HUDEP-2 (cell line): Measurements from ENCODE around the gene SHH.
"Not testable (repeated sequence)": the region's sequence is repeated elsewhere in the genome, so short reads cannot be mapped to it uniquely, and the experiment has no call there.

Experiments
- DNase-seq, 76 experiments: peaks; one replicate each; lab custom pipeline; 2025; ENCODE audit not compliant: unreplicated experiment in 76 of 76; lab: John Stamatoyannopoulos, UW

Gene SHH

DNA sequence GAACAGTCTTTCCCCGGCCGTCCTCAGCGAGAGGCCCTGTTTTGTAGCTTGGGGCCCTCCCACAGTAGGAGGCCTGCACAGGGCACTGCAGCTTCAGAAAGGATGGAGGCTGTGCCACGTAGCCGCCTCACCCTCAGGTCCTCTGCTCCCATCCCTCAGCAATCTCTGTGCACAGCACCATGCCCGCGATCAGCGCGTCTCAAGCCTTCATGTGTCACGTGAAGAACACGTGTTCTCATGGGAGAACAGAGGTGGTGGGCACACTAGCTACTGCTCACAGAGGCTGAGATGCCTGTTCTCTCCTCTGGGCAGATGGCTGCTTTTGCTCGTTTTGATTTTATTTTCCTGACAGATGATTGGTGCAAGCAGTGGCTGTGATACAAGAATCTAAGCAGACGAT is 8.5 kb upstream of the SHH start:
- no peak for DNase-seq

DNA sequence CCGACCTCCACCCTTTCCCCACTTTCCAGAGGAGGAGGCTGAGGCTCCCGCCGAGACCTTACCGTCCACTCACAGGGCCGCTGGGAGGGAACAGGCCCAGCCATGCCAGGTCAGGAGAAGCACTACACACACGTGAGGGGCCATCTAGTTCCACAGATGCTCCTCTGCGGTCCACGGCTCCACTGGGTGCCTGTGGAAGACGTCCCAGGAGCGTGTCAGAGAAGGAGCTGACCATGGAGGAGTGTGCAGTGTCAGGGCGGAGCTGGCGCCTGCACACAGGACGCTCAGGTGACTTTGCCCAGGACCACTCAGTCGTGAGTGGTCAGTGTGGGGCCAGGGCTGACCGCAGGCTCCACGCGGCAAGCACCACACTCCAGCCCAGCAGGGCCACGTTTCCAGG is 8.0 kb upstream of the SHH start:
- DNase-seq: no peak

DNA sequence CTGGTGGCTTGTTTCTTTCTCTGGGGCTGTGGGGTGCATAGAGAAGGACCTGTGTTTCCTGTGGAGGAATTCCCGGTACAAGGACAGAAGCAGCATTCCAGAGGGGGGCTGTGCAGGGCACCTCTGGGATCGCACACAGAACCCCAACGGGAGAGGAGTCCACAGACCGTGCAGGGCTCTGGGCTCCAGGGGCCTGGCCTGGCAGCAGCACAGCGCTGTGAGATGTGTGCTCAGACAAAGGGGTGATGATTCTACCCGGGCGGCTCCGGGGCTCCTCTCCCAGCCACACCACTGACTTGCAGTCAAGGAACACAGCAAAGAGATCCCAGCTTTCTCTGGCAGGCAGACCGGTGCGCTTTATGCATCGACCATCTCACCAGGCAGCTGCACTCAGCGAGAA is 6.9 kb upstream of the SHH start:
- no peak for DNase-seq

DNA sequence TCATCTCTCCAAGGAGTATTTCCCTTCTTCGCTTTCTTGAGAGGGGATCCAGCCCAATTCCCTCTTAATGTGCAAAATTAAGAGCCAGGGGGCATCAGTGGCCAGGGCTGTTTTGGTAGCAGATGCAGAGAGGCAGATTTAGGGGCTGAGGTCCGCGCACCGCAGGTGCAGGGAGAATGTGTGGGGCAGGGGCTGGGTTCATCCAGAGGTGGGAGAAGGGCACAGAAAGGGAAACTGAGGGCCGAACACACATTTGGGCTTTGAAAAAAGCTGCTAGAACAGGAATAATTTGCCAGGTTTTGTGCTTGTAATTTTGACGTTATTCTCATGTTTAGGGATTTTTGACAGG is 6.5 kb upstream of the SHH start:
- no peak for DNase-seq

DNA sequence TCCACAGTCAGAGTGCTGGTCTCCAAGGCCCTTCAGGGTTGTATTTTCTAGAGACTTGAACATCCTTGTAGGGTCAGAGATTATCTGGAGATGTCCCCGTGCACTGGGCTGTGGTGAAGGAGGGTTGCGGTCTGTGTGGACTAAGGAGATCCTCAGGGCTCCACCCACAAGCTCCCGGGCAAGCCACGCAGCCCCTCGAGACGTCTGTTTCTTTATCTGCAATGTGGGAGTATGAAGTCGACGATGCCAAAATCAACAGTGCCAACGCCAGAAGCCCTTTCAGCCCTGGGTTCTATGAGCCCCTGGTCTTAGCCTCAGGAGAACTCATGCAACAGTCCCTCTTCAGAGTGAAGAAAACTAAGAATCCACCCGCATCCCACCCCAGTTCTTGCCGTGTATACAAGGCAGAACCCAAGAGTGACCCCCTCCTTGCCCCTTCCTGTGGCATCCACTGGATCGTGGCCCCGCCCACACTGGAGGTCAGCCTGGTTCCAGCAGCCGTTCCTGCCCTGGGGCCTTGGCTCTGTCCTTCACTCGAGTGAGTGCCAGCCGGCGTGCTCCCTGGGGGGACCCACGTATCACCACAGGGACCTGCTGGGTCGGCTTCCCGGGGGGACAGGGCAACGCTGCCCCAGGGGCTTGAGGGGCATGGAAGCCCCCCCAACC is 6.0 kb upstream of the SHH start:
- DNase-seq: no peak

DNA sequence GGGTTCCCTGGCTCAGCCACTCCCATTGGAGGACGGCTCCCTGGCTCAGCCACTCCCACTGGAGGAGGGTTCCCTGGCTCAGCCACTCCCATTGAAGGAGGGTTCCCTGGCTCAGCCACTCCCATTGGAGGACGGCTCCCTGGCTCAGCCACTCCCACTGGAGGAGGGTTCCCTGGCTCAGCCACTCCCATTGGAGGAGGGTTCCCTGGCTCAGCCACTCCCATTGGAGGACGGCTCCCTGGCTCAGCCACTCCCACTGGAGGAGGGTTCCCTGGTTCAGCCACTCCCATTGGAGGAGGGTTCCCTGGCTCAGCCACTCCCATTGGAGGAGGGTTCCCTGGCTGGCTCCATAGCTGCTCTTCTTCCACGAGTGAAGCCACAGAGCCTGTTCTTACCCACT is 5.3 kb upstream of the SHH start:
- not testable (repeated sequence) for DNase-seq

DNA sequence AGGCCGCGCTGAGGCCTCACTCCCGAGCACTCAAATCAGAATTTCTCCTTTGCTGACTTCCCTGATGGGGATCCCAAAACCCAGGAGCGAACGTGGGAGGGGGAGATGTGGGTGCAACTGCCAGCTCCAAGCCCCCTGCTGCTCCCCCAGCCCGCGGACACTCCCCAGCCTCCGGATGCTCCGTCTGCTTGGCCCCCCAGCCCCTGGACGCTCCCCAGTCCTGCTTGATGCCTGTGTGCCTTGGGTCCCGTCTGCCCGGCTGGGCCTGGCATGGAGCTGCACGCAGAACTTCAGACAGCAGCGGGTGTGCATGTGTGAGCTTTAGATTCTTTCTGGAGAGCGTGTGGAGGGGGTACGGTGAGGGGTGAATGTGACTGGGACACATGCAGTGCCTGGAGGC is 4.7 kb upstream of the SHH start:
- no peak for DNase-seq

DNA sequence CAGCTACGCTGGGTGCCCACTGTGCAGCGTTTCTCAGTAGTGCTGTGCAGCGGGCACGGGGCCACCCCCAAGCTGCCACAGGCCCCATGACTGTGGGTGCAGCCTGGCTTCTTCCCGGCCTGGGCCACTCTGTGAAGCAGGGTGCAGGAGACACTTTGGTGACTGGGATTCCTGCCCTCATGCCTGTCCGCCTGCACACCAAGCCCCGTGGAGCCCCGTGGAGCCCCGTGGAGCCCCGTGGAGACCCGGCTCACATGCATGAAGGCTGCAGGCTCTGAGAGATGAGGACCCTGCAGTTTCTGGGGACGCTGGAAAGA is 3.9 kb upstream of the SHH start:
- no peak for DNase-seq

DNA sequence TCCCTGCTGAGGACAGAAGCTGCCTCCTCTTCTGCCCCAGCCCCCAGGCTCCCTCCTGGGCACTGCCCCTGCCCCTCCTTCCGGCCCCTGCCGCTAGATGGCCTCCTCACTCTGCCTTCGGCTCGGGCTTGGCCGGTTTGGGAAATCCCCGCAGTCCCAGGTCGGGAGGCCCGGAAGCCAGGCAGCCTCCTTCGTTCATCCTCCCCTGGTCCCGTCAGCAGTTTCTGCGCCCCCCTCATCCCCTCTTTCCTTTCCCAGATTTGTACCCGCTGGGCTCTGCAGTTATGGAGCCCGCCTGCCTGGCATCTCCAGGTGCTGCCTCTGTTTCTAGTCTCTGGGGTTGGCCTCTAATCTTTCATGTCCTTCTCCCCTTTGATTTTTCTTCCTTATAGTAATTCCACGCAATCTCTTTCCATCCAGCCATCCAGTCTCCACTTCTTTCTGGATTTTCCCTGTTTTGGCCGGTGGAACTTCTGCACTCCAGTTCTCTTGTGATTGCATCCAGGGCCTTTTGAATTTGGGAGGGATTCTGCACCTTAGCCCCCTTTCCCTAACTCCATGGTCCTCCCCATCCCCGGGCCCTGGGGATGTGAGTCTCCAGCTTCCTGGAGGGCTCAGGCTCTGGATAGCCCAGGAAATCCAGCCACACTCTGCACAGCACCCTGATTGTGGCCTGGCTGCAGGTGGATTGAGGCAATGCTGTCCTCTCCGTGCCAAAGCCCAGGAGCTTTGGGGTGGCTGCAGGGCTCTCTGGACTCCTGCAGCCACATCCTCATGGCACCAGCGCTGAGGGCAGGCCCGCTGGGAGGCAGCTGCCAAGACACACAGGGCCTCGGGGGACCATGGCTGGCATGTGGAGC is 3.3 kb upstream of the SHH start:
- DNase-seq: peak in 31 of 76 experiments; percentile 3 to 55 (median 24)

DNA sequence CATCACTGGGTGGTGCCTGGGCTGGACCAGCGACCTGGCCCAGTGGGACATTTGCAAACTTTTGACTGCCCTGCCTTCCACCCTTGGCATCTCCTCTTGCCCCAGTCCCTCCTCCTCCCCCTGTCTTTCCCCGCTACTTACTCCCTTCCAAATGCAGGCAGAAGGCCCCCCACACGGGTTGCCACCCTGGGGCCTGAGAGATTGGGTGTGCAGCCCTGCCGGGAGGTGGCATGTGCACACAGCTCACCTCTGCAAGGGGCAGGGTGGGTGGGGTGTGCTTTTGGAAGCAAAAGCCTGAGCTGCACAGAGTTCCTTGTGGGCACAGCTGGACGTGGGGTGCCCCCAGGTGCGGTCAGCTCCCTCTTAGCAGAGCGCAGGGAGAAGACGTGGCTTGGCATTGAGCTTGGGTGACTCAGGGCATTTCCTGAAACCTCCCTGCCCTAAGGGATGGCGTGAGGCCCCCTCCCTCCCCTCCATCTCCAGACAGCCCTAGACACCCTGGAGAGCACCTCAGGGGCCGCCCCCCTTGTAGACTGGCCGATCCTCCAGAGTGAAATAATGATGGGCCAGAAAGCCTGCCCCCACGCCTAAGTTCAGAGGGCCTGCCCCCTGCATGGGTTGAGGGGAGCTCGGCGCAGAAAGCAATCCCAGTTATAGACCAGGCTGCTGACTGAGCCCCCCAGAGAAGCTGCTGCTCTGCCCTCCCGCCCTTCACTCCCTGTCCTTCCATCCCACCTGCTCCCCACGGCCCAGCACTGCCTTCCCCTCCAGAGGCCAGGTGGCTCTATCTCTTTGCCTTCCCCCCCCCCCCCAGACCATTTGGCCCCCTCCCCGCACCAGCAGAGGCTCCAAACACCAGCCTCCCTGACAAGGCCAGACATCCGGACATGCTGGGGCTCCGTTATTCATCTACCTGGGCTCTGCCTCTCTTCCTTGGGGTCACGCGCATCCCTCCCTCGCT is 2.3 kb upstream of the SHH start:
- DNase-seq: no peak

DNA sequence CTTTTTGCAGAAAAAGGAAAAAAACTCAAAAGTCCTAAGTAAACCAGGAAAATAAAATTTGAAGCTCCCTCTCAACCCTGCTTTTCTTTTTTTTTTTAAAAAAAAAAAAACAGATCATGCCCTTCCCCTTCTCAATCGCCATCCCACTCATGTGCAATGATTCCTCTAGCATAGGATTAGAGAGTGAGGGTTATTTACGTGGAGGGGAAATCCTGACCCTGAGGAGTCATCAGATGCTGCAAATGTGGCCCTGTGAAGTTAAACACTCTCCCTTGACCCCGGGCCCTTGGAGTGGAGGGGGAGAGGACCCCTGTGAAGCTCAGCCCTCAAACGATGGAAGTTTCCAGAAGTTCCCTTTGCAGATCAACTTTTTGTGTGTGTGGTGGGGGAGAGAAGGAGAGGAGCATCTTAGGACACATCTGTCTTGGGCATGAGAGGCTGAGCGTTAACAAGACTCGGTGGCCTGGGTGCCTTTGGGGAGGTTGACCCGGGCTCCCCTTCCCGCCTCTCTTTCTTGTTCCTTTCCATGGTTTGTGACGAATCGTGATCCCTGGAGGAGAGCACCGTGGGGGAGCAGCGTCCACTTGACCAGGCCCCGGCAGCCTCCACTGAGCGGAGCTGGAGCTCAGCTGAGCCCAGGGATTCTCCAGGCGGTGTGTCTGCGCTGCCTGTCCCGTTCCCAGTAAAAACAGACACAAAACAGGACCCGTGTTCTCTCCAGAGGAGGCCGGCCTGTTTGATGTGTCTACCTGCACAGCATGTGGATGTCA is 1.5 kb upstream of the SHH start:
- DNase-seq: no peak

DNA sequence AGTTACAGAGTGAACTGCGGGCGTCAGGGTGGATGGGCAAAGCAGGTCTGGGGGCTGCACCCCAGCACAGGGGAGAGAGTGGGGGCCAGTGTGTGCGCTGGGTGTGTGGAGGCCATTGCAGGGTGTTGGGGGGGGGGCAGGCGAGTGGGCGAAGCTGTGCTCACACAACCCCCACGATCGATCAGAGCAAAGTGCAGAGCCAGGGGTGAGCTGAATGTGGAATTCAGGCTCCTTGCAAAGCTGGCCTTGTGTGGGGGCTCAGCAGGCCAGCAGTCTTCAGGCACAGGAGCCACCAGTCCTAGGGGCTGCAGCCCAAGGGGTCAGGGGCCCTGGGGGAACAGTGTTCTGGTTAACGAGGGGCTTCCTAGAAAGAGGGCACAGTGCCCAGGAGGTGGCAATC is 862 bp upstream of the SHH start:
- DNase-seq: no peak

DNA sequence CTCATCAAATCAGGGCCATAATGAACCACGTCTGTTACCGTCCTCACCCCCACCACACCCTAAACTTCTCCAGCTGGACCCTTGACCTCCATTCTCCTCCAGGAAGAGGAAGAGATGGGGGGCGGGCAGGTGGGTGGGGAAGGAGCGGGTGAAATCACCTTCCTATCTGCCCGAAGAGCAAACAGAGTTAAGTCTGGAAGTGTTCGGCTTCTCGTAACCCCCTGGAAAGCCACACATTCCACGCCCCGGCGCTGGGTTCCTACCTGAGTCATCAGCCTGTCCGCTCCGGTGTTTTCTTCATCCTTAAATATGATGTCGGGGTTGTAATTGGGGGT is 736 bp downstream of the SHH start:
- DNase-seq: no peak

DNA sequence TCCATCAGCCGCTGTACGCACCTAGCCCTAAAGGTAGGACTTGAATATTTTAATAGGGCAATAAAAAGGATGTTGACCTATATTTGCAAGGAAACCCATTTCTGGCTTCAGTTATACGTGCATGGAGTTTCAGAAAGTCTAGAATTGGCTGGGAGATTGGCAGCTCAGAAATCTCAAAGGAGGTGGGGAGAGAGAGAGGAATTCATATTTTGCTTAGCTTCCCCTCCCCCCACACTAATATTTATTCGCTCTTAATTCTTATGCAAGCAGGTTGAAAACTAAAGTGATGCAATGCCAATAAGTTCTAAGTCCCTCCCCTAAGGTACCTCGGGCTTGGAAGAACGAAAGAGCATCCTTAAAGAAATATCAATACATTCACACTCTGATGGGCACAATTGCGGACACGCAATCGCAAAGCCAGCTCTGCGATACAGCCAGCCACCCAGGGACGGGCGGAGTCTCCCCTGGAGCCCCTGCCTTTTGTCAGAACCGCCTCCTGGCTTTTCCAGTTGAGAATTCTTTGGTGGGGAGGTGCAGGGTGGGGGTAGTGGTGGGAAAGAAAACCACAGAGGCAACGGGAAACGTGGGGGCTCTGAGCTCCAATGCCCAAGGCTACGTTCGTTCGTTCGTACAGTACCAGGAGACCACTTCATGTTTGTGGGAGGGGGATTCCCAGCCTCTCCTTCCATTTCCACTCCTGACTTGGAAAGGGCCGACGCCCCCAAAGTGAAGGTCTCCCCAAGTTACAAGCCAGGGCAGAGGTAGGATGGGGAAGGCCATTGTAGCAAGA is 1.3 kb downstream of the SHH start:
- no peak for DNase-seq

DNA sequence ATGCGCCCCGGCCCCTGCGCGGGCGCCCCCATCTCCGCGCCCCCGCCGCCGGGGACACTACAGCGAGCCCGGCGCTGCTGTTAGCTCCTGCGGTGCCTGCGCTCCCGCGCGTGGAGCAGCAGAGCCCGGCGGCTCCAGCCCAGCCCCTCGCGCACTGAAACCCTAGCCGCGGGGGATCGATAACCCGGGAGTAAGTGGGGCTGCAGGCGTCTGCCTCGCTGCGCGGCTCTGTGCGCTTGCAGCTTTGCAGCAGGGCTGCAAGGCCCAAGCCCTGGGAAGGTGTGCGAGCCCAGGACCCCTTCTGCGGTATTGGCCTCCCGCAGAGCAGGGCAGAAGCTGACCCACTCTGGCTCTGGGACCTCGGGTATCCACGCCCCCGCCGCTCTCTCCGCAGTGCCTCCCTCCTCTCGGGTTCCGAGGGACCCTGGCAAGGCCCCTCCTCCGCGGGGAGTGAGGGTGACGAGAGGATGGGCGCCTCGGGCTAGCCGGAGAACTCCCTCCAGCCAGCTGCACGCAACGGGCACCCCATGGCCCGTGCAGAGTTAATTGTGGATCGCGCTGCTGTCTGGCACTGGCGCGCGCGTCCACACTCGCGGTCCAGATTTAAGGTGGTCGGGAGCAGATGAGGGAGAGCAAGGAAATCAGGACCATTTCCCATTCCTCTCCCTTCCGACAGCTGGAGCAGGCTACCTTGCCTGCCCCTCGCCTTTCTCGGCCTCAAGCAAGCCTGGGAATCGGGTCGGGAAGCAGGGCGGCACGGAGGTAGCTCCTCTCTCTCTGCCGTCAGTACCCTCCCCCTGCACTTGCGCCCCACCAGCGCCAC is 2.1 kb downstream of the SHH start:
- DNase-seq: no peak

DNA sequence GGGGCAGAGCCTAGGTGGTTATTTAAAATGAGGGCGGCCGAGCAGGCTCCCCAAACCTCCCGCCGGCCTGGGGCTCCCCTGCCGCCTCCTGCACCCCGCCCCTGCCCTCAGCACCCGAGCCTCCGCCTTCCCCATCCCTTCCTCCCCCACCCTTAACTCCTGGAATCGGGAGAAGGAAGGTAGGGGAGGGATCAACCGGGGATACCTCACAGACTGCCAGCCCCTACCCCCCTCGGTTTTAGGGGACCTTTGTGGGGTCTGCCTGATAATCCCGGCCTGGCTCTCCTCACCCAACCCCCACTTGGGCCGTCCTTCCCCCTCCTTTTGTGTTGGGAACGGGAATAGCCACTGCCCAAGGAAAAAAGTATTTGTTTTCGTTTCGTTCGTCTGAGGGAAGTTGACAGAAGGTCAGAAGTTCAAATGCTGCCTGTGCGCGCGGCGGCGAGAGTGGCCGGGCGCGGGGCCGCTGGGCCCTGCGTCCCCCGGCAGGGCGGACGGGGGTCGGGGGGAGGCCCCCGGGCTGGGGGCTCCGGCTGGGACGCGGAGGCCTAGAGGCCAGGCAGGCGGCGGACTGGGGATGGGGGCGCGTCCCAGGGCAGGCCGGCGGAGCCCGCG is 2.8 kb downstream of the SHH start:
- no peak for DNase-seq

DNA sequence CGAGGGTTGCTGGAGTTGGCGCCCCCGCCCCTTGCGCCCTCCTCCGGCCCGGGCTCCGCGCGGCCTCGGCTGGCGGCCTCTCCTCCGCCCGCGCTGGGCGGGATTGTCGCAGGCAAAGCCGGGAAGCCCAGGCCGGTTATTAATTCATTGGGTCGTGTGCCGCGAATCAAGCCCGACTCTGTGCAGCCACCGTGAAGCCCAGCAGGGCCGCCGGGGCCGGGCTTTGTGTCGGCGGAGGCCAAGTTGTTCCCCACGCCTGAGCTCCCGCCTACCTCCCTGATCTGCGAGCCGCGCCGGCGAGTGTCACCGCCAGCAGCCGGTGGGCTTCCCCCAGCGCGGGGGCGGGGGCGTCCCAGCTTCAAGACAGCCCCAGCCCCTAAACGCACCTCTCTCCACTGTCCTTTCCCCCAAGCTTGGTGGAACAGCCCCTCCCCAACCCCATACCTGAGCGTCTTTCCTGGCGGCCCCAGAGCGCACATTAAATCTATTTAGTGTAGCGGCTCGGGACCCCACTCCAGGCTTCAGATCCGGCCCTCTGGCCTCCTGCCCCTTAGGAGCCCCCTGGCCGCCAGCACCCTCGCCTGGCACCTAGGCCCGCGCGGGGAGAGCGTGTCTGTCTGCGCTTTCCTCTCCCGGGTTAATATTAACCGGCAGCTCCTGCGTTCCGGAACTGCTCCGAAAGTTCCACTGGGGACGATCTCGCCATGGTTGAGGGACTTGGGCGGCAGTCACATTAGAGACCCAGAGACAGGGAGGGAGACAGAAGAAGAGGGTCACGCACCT is 3.5 kb downstream of the SHH start:
- DNase-seq: no peak
